ENCODE data around the gene IFT80. TPM values are rescaled to one million over a fixed set of nuclear protein-coding genes. Genes with fewer than 3 reads are reported as not detected.

The IFT80 gene
- total and polyA plus RNA-seq, 9 of the 15 experiments (the other 6 are each of a cell fraction or from before 2014, with no cell fraction given), result 6.7 to 21.1 (median 16.4) TPM

DNA sequence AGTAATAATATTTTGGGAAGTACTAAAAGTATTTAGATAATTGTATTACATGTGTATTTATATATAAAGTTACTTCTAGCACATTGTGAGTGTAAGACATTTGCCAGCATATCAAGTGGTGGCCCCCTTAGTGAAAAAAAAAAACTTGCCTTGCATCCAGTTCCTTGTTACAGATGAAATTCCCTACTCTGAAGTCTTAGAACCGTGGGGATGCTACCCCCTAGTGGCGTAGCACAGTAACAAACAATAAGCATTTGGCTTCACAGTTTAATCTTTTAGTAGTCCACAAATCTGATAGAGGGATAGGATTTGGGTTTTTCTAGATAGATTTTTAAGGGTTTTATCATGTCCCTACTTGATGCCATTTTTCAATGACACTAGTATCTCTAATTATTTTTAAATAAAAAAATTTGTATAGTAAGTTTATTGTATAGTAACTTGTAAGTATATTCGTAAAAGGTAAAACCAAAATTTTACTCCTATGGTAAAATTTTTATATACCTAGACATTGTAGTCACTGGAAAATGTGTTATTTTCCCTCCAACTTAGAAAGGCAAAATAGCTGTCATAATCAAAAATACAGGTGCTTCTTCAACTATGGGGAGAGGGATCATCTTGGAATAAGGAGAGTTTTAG is 14.7 kb upstream of the IFT80 start (continued):
- 0 out of 2 replicates have a peak, but pooled peaks have one; percentile 48 for TF ChIP-seq POLR2H (tag; IDR thresholded peaks at IDR 0.05; ENCODE audit: low read depth)
- TF ChIP-seq YBX1 (IDR thresholded peaks at IDR 0.05), result no peak
- peak in 1 of 2 experiments; percentile 33; a peak in 1 of 4 replicates for TF ChIP-seq FOXA3 (CRISPR knock-in tag; conservative IDR thresholded peaks at IDR 0.05 in 1 of 2, IDR thresholded peaks at IDR 0.05 in 1 of 2)
- TF ChIP-seq CTCFL (IDR thresholded peaks at IDR 0.05; ENCODE audit: borderline replicate concordance, insufficient read depth, low read depth, low read length, poor library complexity, severe bottlenecking), result peak; percentile 77
- TF ChIP-seq, protein P1, sequence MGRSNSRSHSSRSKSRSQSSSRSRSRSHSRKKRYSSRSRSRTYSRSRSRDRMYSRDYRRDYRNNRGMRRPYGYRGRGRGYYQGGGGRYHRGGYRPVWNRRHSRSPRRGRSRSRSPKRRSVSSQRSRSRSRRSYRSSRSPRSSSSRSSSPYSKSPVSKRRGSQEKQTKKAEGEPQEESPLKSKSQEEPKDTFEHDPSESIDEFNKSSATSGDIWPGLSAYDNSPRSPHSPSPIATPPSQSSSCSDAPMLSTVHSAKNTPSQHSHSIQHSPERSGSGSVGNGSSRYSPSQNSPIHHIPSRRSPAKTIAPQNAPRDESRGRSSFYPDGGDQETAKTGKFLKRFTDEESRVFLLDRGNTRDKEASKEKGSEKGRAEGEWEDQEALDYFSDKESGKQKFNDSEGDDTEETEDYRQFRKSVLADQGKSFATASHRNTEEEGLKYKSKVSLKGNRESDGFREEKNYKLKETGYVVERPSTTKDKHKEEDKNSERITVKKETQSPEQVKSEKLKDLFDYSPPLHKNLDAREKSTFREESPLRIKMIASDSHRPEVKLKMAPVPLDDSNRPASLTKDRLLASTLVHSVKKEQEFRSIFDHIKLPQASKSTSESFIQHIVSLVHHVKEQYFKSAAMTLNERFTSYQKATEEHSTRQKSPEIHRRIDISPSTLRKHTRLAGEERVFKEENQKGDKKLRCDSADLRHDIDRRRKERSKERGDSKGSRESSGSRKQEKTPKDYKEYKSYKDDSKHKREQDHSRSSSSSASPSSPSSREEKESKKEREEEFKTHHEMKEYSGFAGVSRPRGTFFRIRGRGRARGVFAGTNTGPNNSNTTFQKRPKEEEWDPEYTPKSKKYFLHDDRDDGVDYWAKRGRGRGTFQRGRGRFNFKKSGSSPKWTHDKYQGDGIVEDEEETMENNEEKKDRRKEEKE (IDR thresholded peaks at IDR 0.05; ENCODE audit: borderline replicate concordance in 1 of 2, control insufficient read depth in 1 of 2, low read depth in 2 of 2, low read length in 1 of 2), result no peak
- TF ChIP-seq, protein P2, sequence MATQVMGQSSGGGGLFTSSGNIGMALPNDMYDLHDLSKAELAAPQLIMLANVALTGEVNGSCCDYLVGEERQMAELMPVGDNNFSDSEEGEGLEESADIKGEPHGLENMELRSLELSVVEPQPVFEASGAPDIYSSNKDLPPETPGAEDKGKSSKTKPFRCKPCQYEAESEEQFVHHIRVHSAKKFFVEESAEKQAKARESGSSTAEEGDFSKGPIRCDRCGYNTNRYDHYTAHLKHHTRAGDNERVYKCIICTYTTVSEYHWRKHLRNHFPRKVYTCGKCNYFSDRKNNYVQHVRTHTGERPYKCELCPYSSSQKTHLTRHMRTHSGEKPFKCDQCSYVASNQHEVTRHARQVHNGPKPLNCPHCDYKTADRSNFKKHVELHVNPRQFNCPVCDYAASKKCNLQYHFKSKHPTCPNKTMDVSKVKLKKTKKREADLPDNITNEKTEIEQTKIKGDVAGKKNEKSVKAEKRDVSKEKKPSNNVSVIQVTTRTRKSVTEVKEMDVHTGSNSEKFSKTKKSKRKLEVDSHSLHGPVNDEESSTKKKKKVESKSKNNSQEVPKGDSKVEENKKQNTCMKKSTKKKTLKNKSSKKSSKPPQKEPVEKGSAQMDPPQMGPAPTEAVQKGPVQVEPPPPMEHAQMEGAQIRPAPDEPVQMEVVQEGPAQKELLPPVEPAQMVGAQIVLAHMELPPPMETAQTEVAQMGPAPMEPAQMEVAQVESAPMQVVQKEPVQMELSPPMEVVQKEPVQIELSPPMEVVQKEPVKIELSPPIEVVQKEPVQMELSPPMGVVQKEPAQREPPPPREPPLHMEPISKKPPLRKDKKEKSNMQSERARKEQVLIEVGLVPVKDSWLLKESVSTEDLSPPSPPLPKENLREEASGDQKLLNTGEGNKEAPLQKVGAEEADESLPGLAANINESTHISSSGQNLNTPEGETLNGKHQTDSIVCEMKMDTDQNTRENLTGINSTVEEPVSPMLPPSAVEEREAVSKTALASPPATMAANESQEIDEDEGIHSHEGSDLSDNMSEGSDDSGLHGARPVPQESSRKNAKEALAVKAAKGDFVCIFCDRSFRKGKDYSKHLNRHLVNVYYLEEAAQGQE (IDR thresholded peaks at IDR 0.05; ENCODE audit: borderline replicate concordance), result peak; percentile 59; the same call in 1 of the 2 replicates
- TF ChIP-seq, protein P2 (CRISPR knock-in tag; IDR thresholded peaks at IDR 0.05; ENCODE audit: low read depth), result no peak

Measured in K562 (cell line).